Esophagus muscularis mucosa (tissue), 4 donors: ENCODE results near the gene PHF21A.

Experiments
- CTCF ChIP-seq, 3 experiments: fragments of 200-600 bp in 2 of 3; fragments of 450-650 bp in 1 of 3; sonication (generic) in 2 of 3; IDR thresholded peaks; one replicate each; pipeline ENCODE4 v1.5.1; 2017 to 2019; ENCODE audit warnings: antibody characterized with exemption in 3 of 3, mild to moderate bottlenecking in 2 of 3, moderate library complexity in 1 of 3
- EP300 ChIP-seq: sonication (generic); formaldehyde crosslinking; IDR thresholded peaks from one replicate; pipeline ENCODE4 v1.6.1; 2017; ENCODE audit warnings: antibody characterized with exemption
- POLR2A ChIP-seq: fragments of 450-650 bp; IDR thresholded peaks from one replicate; pipeline ENCODE4 v1.6.1; 2017; ENCODE audit warnings: antibody characterized with exemption, moderate library complexity, mild to moderate bottlenecking, low read depth
- POLR2AphosphoS5 ChIP-seq, 2 donors: sonication (generic); formaldehyde crosslinking; IDR thresholded peaks; one replicate each; pipeline ENCODE4 v1.6.1; 2017; ENCODE audit warnings: antibody characterized with exemption in 2 of 2

GRCh38 chr11:45927684-45928413 is 193.4 kb downstream of the PHF21A start:
- TF ChIP-seq CTCF (IDR thresholded peaks at IDR 0.05), result no peak
- TF ChIP-seq POLR2A, result no peak
- no peak for TF ChIP-seq POLR2AphosphoS5 (IDR thresholded peaks at IDR 0.05)
- TF ChIP-seq EP300, result no peak
